Non-pigmented ciliary epithelial cell (primary cell): ENCODE results near the gene SOAT2.
"Not testable (repeated sequence)": the region's sequence is repeated elsewhere in the genome, so short reads cannot be mapped to it uniquely, and the experiment has no call there.

Experiments
- DNase-seq: peaks from one replicate; pipeline ENCODE4 v3.0.0-alpha.2; 2010; ENCODE audit warnings: low read depth

The SOAT2 gene

DNA sequence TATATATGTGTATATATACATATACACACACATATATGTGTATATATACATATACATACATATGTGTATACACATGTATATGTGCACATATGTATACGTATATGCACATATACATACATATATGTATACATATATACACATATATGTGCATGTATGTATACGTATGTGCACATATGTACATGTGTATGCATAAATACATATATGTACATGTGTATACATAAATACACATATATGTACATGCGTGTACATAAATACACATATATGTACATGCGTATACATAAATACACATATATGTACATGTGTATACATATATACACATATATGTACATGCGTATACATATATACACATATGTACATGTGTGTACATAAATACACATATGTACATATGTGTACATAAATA, 43.9 kb downstream of the SOAT2 start:
- DNase-seq: no peak

GRCh38 chr12:53147653-53148052, 44.4 kb downstream of the SOAT2 start:
- no peak for DNase-seq

- DNase-seq: no peak
These were observed 47.8 kb downstream of the SOAT2 start for GRCh38 chr12:53151039-53151438.

- DNase-seq: no peak
These were observed 49.1 kb downstream of the SOAT2 start for GRCh38 chr12:53152390-53152789.

GRCh38 chr12:53159195-53159839, 56.0 kb downstream of the SOAT2 start:
- no peak for DNase-seq

- DNase-seq: no peak
These were observed 56.7 kb downstream of the SOAT2 start for GRCh38 chr12:53160000-53160399.

DNA sequence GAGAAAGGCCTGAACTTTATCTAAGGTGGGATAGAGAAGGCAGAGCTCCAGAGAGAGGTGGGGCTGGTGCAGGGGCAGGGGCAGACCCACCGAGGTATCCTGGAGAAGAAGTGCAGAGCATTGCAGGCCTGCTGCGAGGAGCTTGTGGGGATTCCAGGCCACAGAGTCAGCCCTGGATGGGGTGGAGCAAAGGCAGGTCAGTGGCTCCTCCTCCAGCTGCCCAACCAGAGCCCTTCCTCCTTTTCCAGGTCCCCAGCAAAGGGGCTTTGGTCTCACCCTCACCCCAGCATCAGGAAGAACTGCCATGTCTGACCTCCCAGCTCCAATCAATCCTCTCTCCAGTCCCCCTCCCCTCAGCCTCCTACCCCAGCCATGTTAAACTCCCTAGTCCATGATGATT, 57.4 kb downstream of the SOAT2 start:
- DNase-seq: no peak

GRCh38 chr12:53161119-53161911, 58.0 kb downstream of the SOAT2 start:
- no peak for DNase-seq

GRCh38 chr12:53163008-53163407, 59.7 kb downstream of the SOAT2 start:
- DNase-seq: not testable (repeated sequence)

- DNase-seq: no peak
These were observed 63.6 kb downstream of the SOAT2 start for GRCh38 chr12:53166837-53167236.

- DNase-seq: no peak
These were observed 66.4 kb downstream of the SOAT2 start for GRCh38 chr12:53169644-53170043.

DNA sequence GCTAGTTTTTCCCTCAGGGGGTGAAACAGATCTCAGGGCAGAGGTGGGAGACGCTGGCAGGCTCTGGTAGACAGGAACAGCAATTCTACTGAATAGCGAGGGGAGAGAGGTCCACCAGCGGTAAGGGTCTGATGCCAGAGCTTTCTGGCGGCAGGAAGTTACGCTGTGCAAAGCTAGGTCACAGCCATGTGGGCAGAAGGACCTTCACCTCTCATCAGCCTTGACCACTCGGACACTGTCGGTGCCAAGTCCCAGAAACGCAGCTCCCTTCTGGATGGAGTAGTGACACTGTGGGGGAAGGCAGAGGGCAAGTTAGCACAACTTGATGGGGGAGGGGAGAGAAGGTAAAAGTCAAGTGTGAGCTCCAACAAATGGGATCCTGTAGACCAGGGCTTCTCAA, 66.9 kb downstream of the SOAT2 start:
- DNase-seq: no peak

- DNase-seq: no peak
These were observed 67.8 kb downstream of the SOAT2 start for GRCh38 chr12:53170876-53171724.

GRCh38 chr12:53171725-53172329, 68.5 kb downstream of the SOAT2 start:
- DNase-seq: no peak

- DNase-seq: no peak
These were observed 69.1 kb downstream of the SOAT2 start for GRCh38 chr12:53172352-53172751.

- no peak for DNase-seq
These were observed 69.9 kb downstream of the SOAT2 start for GRCh38 chr12:53173085-53173715.
